Activated CD4-positive, alpha-beta T cell treated with anti-CD3 and anti-CD28 coated beads for 48 hours (primary cell): Measurements from ENCODE around the gene FGD2.
"Not testable (repeated sequence)": the region's sequence is repeated elsewhere in the genome, so short reads cannot be mapped to it uniquely, and the experiment has no call there.

Experiments used
- DNase-seq: peaks from one replicate; pipeline ENCODE4 v3.0.0-alpha.2; 2020

The FGD2 gene

GRCh38 chr6:37047689-37048402 is 42.4 kb downstream of the FGD2 start:
- DNase-seq, result peak; percentile 38

- DNase-seq, result no peak
Observed at GRCh38 chr6:37048403-37048850, 43.0 kb downstream of the FGD2 start.

GRCh38 chr6:37048851-37049757 is 43.6 kb downstream of the FGD2 start:
- peak; percentile 78 for DNase-seq

GRCh38 chr6:37049758-37050044 is 44.2 kb downstream of the FGD2 start:
- DNase-seq, result no peak

- DNase-seq, result peak; percentile 72
Observed at GRCh38 chr6:37050045-37050853, 44.8 kb downstream of the FGD2 start.

GRCh38 chr6:37050854-37051137 is 45.3 kb downstream of the FGD2 start:
- no peak for DNase-seq

GRCh38 chr6:37051138-37052026 is 45.9 kb downstream of the FGD2 start:
- DNase-seq, result peak; percentile 95

GRCh38 chr6:37052027-37052628 is 46.7 kb downstream of the FGD2 start:
- DNase-seq, result peak; percentile 46

- no peak for DNase-seq
Observed at GRCh38 chr6:37053683-37054082, 48.2 kb downstream of the FGD2 start.

GRCh38 chr6:37054171-37054570 is 48.7 kb downstream of the FGD2 start:
- no peak for DNase-seq

- no peak for DNase-seq
Observed at GRCh38 chr6:37054580-37054979, 49.1 kb downstream of the FGD2 start.

GRCh38 chr6:37056112-37056403 is 50.6 kb downstream of the FGD2 start:
- DNase-seq, result no peak

- DNase-seq, result no peak
Observed at GRCh38 chr6:37056439-37057127, 51.1 kb downstream of the FGD2 start.

GRCh38 chr6:37057128-37057471 is 51.6 kb downstream of the FGD2 start:
- no peak for DNase-seq

- no peak for DNase-seq
Observed at GRCh38 chr6:37057678-37058077, 52.2 kb downstream of the FGD2 start.

- no peak for DNase-seq
Observed at GRCh38 chr6:37058084-37058586, 52.7 kb downstream of the FGD2 start.

GRCh38 chr6:37058984-37059343 is 53.5 kb downstream of the FGD2 start:
- DNase-seq, result not testable (repeated sequence)

- no peak for DNase-seq
Observed at GRCh38 chr6:37059344-37060194, 54.1 kb downstream of the FGD2 start.

- DNase-seq, result no peak
Observed at GRCh38 chr6:37060195-37060559, 54.7 kb downstream of the FGD2 start.

GRCh38 chr6:37061157-37061804 is 55.8 kb downstream of the FGD2 start:
- DNase-seq, result no peak
